Measurements from ENCODE around the gene LMBRD1.
"Not testable (repeated sequence)": the region's sequence is repeated elsewhere in the genome, so short reads cannot be mapped to it uniquely, and the experiment has no call there.

The LMBRD1 gene

GRCh38 chr6:69801711-69802110, 4.9 kb upstream of the LMBRD1 start:
- no peak for DNase-seq

GRCh38 chr6:69801225-69801624, 4.4 kb upstream of the LMBRD1 start:
- DNase-seq, result no peak
- intact Hi-C loops (cut with DNase I), result no loop called here

More at GRCh38 chr6:69801711-69802110, 4.9 kb upstream of the LMBRD1 start:
- intact Hi-C loops (cut with DNase I), result no loop called here

GRCh38 chr6:69798796-69799195, 2.0 kb upstream of the LMBRD1 start:
- DNase-seq; intact Hi-C loops (cut with DNase I): not testable (repeated sequence)

GRCh38 chr6:69796073-69796641, 653 bp downstream of the LMBRD1 start:
- peak in 19 of 42 donors; percentile 30 to 81 (median 47) for DNase-seq
- intact Hi-C loops (cut with DNase I), result no loop called here

GRCh38 chr6:69795469-69796072, 1.2 kb downstream of the LMBRD1 start:
- peak in 1 of 42 donors; percentile 9 for DNase-seq
- intact Hi-C loops (cut with DNase I), result no loop called here

GRCh38 chr6:69792292-69792691, 4.5 kb downstream of the LMBRD1 start:
- DNase-seq, result no peak
- intact Hi-C loops (cut with DNase I), result no loop called here

GRCh38 chr6:69791065-69791471, 5.7 kb downstream of the LMBRD1 start:
- DNase-seq, result peak in 1 of 42 donors; percentile 5
- intact Hi-C loops (cut with DNase I), result no loop called here

- intact Hi-C loops (cut with DNase I), result no loop called here
- DNase-seq, result no peak
Measured at GRCh38 chr6:69790629-69791028, 6.2 kb downstream of the LMBRD1 start.

GRCh38 chr6:69789578-69789977, 7.2 kb downstream of the LMBRD1 start:
- intact Hi-C loops (cut with DNase I), result no loop called here
- DNase-seq, result no peak

GRCh38 chr6:69787436-69787835, 9.4 kb downstream of the LMBRD1 start:
- DNase-seq; intact Hi-C loops (cut with DNase I): not testable (repeated sequence)

- DNase-seq, result no peak
- intact Hi-C loops (cut with DNase I), result no loop called here
Measured at GRCh38 chr6:69785697-69786096, 11.1 kb downstream of the LMBRD1 start.

GRCh38 chr6:69784595-69785377, 12.0 kb downstream of the LMBRD1 start:
- intact Hi-C loops (cut with DNase I), result no loop called here
- no peak for DNase-seq

- no peak for DNase-seq
- intact Hi-C loops (cut with DNase I), result no loop called here
Measured at GRCh38 chr6:69783108-69783507, 13.7 kb downstream of the LMBRD1 start.

GRCh38 chr6:69780585-69781178, 16.1 kb downstream of the LMBRD1 start:
- DNase-seq, result no peak
- intact Hi-C loops (cut with DNase I), result no loop called here

GRCh38 chr6:69775941-69776340, 20.9 kb downstream of the LMBRD1 start:
- intact Hi-C loops (cut with DNase I), result no loop called here

GRCh38 chr6:69775585-69775849, 21.3 kb downstream of the LMBRD1 start:
- intact Hi-C loops (cut with DNase I), result no loop called here
- no peak for DNase-seq

More at GRCh38 chr6:69775941-69776340, 20.9 kb downstream of the LMBRD1 start:
- DNase-seq, result no peak

- no peak for DNase-seq
- intact Hi-C loops (cut with DNase I), result no loop called here
Measured at GRCh38 chr6:69774740-69775584, 21.8 kb downstream of the LMBRD1 start.

- no peak for DNase-seq
- intact Hi-C loops (cut with DNase I), result no loop called here
Measured at GRCh38 chr6:69771158-69771906, 25.5 kb downstream of the LMBRD1 start.

GRCh38 chr6:69768664-69769063, 28.1 kb downstream of the LMBRD1 start:
- intact Hi-C loops (cut with DNase I), result no loop called here
- DNase-seq, result no peak

All from head of caudate nucleus (tissue), 42 donors.